Right lung (tissue), 5 donors: ENCODE measurements around the gene PHF8. TPM values are rescaled to one million over a fixed set of nuclear protein-coding genes. Genes with fewer than 3 reads are reported as not detected.

Source experiments
- polyA plus RNA-seq, 5 donors: library from polyadenylated mRNA; unstranded; fragments of 120-200 nt; gene quantifications; one replicate each; pipeline versions ENCODE4 v1.2.1 to v1.2.3, GENCODE V29; 2013; ENCODE audit warnings: inconsistent platforms in 1 of 5, low replicate concordance in 1 of 5; ENCODE audit not compliant: insufficient read length in 5 of 5, insufficient read depth in 1 of 5

Gene PHF8
- polyA plus RNA-seq, 5 donors: 24.9 to 29.9 (median 28.1) TPM

Other genes with a start within 250 kb of the PHF8 start
- gene FAM120C, start 138.8 kb upstream of the PHF8 start, polyA plus RNA-seq: 10 to 100 TPM in 3 of 5 donors, 1 to 10 TPM in 2; 8.2 to 11.5 (median 10.5) TPM